Astrocyte (in vitro differentiated cells and primary cell): ENCODE data around the gene WBP1. TPM values are rescaled to one million over a fixed set of nuclear protein-coding genes. Genes with fewer than 3 reads are reported as not detected.
"Not testable (repeated sequence)": the region's sequence is repeated elsewhere in the genome, so short reads cannot be mapped to it uniquely, and the experiment has no call there.

Source experiments
- DNase-seq: peaks from one replicate; pipeline ENCODE4 v3.0.0-alpha.2; 2010; ENCODE audit warnings: low read depth
- FAIRE-seq: peaks from 2 replicates; lab custom pipeline; 2011; peaks lifted over from hg19 to GRCh38; lab: Jason Lieb, UNC
- H2AFZ ChIP-seq: 2 replicates; pipeline ENCODE4 v1.6.0; 2012; ENCODE audit warnings: low read depth, low read length, inconsistent platforms
- H3K27ac ChIP-seq: 2 replicates; pipeline ENCODE4 v1.5.1; 2011; ENCODE audit warnings: low read depth, low read length, inconsistent platforms
- H3K27me3 ChIP-seq: 2 replicates; pipeline ENCODE4 v1.6.0; 2011; ENCODE audit warnings: low read length, inconsistent platforms; ENCODE audit not compliant: insufficient read depth
- H3K36me3 ChIP-seq: 2 replicates; pipeline ENCODE4 v1.5.1; 2011; ENCODE audit warnings: low read length, inconsistent platforms; ENCODE audit not compliant: insufficient read depth
- H3K4me1 ChIP-seq: 2 replicates; pipeline ENCODE4 v1.5.1; 2011; ENCODE audit warnings: low read length, inconsistent platforms; ENCODE audit not compliant: insufficient read depth
- H3K4me2 ChIP-seq: 2 replicates; pipeline ENCODE4 v1.6.0; 2012; ENCODE audit warnings: low read length, inconsistent platforms
- H3K4me3 ChIP-seq: 2 replicates; pipeline ENCODE4 v1.5.1; 2011; ENCODE audit warnings: low read depth, mild to moderate bottlenecking, low read length, inconsistent platforms; ENCODE audit not compliant: insufficient read depth
- H3K79me2 ChIP-seq: 2 replicates; pipeline ENCODE4 v1.6.0; 2012; ENCODE audit warnings: mild to moderate bottlenecking, low read length, inconsistent platforms; ENCODE audit not compliant: insufficient read depth
- H3K9ac ChIP-seq: 2 replicates; pipeline ENCODE4 v1.6.0; 2012; ENCODE audit warnings: mild to moderate bottlenecking, low read length, inconsistent platforms
- H3K9me3 ChIP-seq: 2 replicates; pipeline ENCODE4 v1.5.1; 2012; ENCODE audit warnings: low read depth, mild to moderate bottlenecking, low read length, inconsistent platforms; ENCODE audit not compliant: insufficient read depth
- H4K20me1 ChIP-seq: 2 replicates; pipeline ENCODE4 v1.6.0; 2012; ENCODE audit warnings: low read length, inconsistent platforms; ENCODE audit not compliant: insufficient read depth
- H3K27ac Mint-ChIP-seq: one replicate; pipeline ENCODE4 v1.8.0; 2021; ENCODE audit warnings: mild to moderate bottlenecking, mixed read lengths; ENCODE audit not compliant: unreplicated experiment
- H3K27me3 Mint-ChIP-seq: one replicate; pipeline ENCODE4 v1.8.0; 2021; ENCODE audit warnings: low read depth, mixed read lengths; ENCODE audit not compliant: unreplicated experiment
- H3K36me3 Mint-ChIP-seq: one replicate; pipeline ENCODE4 v1.8.0; 2021; ENCODE audit warnings: low read depth, mixed read lengths; ENCODE audit not compliant: unreplicated experiment
- H3K4me1 Mint-ChIP-seq: one replicate; pipeline ENCODE4 v1.8.0; 2021; ENCODE audit warnings: low read depth, mixed read lengths; ENCODE audit not compliant: unreplicated experiment
- H3K4me3 Mint-ChIP-seq: one replicate; pipeline ENCODE4 v1.8.0; 2021; ENCODE audit warnings: mild to moderate bottlenecking, moderate library complexity, mixed read lengths; ENCODE audit not compliant: unreplicated experiment
- H3K9me3 Mint-ChIP-seq: one replicate; pipeline ENCODE4 v1.8.0; 2021; ENCODE audit warnings: mild to moderate bottlenecking, mixed read lengths; ENCODE audit not compliant: unreplicated experiment
- CTCF ChIP-seq: IDR thresholded peaks from 2 replicates; pipeline ENCODE4 v1.5.1; 2011; ENCODE audit warnings: low read depth, mild to moderate bottlenecking, inconsistent platforms, low read length, moderate library complexity; ENCODE audit not compliant: insufficient read depth
- EZH2 ChIP-seq: IDR thresholded peaks from 2 replicates; pipeline ENCODE4 v1.6.1; 2012; ENCODE audit warnings: mild to moderate bottlenecking, low read length, inconsistent platforms; ENCODE audit not compliant: insufficient read depth
- total RNA-seq: library from RNA; stranded (reverse); gene quantifications from 2 replicates; pipeline ENCODE4 v1.2.1, GENCODE V29; 2021

Gene WBP1
- total RNA-seq, 1 donor from 2014 or later: 56.4 TPM

GRCh38 chr2:74482801-74483674 lies 24.8 kb downstream of the WBP1 start, which contains the start of the genes CCDC142 and TTC31:
CCDC142 (minus strand) TSS chr2:74482998; CDS start chr2:74482837, 161 bp downstream.
TTC31 (plus strand) TSS chr2:74483081; CDS start chr2:74483096, 15 bp downstream.
- Mint-ChIP-seq H3K36me3 (peaks cover 6% of the 10 kb centered on the region), H3K27me3 (no peaks in the 10 kb centered on the region), H3K27ac (peak within 1 kb of the TSS; percentile 89), H3K4me1 (peaks cover 3% of the 10 kb centered on the region), H3K9me3 (no peaks in the 10 kb centered on the region), H3K4me3 (peak within 1 kb of the TSS; percentile 98)
- peak within 1 kb of the TSS; percentile 95 for H2AFZ ChIP-seq
- peak within 1 kb of the TSS; percentile 88 for H3K9ac ChIP-seq
- peaks cover 3% of the 10 kb centered on the region for H3K36me3 ChIP-seq
- H3K4me3 ChIP-seq: peak within 1 kb of the TSS; percentile 97
- TF ChIP-seq EZH2 (no peak), CTCF (peak; percentile 88)
- peaks cover 15% of the 10 kb centered on the region for H3K4me1 ChIP-seq
- peak within 1 kb of the TSS; percentile 83 for H3K27ac ChIP-seq
- peaks cover 37% of the 10 kb centered on the region for H3K79me2 ChIP-seq
- DNase-seq (peak; percentile 89), FAIRE-seq (no peak)
- no peaks in the 10 kb centered on the region for H3K27me3 ChIP-seq
- no peaks in the 10 kb centered on the region for H3K9me3 ChIP-seq
- peak within 1 kb of the TSS; percentile 97 for H3K4me2 ChIP-seq
- peaks cover 13% of the 10 kb centered on the region for H4K20me1 ChIP-seq

- not testable (repeated sequence) for H3K4me1 Mint-ChIP-seq, H3K9me3 Mint-ChIP-seq, DNase-seq, H3K27me3 Mint-ChIP-seq, H3K27ac ChIP-seq, FAIRE-seq, H3K9me3 ChIP-seq, H3K36me3 ChIP-seq, H3K36me3 Mint-ChIP-seq, H3K27me3 ChIP-seq
- Histone ChIP-seq H2AFZ (peak overlapping the region; percentile 95), H3K79me2 (peaks cover 37% of the 10 kb centered on the region), H4K20me1 (peaks cover 13% of the 10 kb centered on the region), H3K4me1 (peaks cover 15% of the 10 kb centered on the region), H3K9ac (peak overlapping the region; percentile 88), H3K4me2 (peak overlapping the region; percentile 97), H3K4me3 (peak overlapping the region; percentile 97)
- peak overlapping the region; percentile 89 for H3K27ac Mint-ChIP-seq
- H3K4me3 Mint-ChIP-seq: peak overlapping the region; percentile 98
These were observed 25.5 kb downstream of the WBP1 start for GRCh38 chr2:74483675-74484164.

GRCh38 chr2:74486141-74486540 lies 27.9 kb downstream of the WBP1 start:
- H3K79me2 ChIP-seq: peaks cover 20% of the 10 kb centered on the region

More at GRCh38 chr2:74486141-74486540, 27.9 kb downstream of the WBP1 start:
- Mint-ChIP-seq H3K4me1 (peaks cover 8% of the 10 kb centered on the region), H3K36me3 (peaks cover 18% of the 10 kb centered on the region), H3K9me3 (no peaks in the 10 kb centered on the region), H3K27ac (no peak overlapping the region), H3K27me3 (no peaks in the 10 kb centered on the region), H3K4me3 (peak overlapping the region; percentile 21)
- Histone ChIP-seq H3K9me3 (no peaks in the 10 kb centered on the region), H2AFZ (no peak overlapping the region), H3K36me3 (peaks cover 5% of the 10 kb centered on the region), H4K20me1 (peaks cover 13% of the 10 kb centered on the region), H3K4me2 (no peak overlapping the region), H3K9ac (no peak overlapping the region), H3K27ac (no peak overlapping the region), H3K4me1 (peaks cover 8% of the 10 kb centered on the region), H3K27me3 (no peaks in the 10 kb centered on the region), H3K4me3 (no peak overlapping the region)
- FAIRE-seq (no peak), DNase-seq (no peak)
- TF ChIP-seq EZH2 (no peak), CTCF (no peak)
